Liver (tissue), 9 donors: ENCODE data around the gene SLC36A4. TPM values are rescaled to one million over a fixed set of nuclear protein-coding genes. Genes with fewer than 3 reads are reported as not detected.

Source experiments
- DNase-seq: peaks from one replicate; pipeline ENCODE4 v3.0.0-alpha.2; 2017; ENCODE audit warnings: low spot score
- H3K27ac ChIP-seq, 2 donors: one replicate each; pipeline ENCODE4 v1.7.0; 2013; ENCODE audit warnings: inconsistent platforms in 2 of 2, low read length in 2 of 2, control low read depth in 1 of 2, low read depth in 1 of 2, mild to moderate bottlenecking in 1 of 2
- H3K27me3 ChIP-seq, 4 donors: one replicate each; pipeline versions ENCODE4 v1.6.1 to v1.7.0; 2013; ENCODE audit warnings: low read length in 3 of 4, inconsistent platforms in 1 of 4, mild to moderate bottlenecking in 1 of 4, moderate library complexity in 1 of 4; ENCODE audit not compliant: control insufficient read depth in 4 of 4, insufficient read depth in 4 of 4
- H3K36me3 ChIP-seq, 4 donors: one replicate each; pipeline versions ENCODE4 v1.6.1 to v1.7.0; 2013; ENCODE audit warnings: low read length in 3 of 4, mild to moderate bottlenecking in 3 of 4, low read depth in 1 of 4, moderate library complexity in 1 of 4; ENCODE audit not compliant: control insufficient read depth in 4 of 4, insufficient read depth in 3 of 4
- H3K4me1 ChIP-seq, 4 donors: one replicate each; pipeline versions ENCODE4 v1.6.1 to v1.7.0; 2013; ENCODE audit warnings: low read length in 3 of 4, mild to moderate bottlenecking in 3 of 4, moderate library complexity in 1 of 4; ENCODE audit not compliant: control insufficient read depth in 4 of 4, insufficient read depth in 4 of 4
- H3K4me3 ChIP-seq, 3 donors: one replicate each; pipeline versions ENCODE4 v1.6.1 to v1.7.0; 2013; ENCODE audit warnings: low read length in 3 of 3, control low read depth in 1 of 3, low read depth in 1 of 3, mild to moderate bottlenecking in 1 of 3
- H3K9ac ChIP-seq, 2 donors: one replicate each; pipeline ENCODE4 v1.7.0; 2013; ENCODE audit warnings: low read length in 2 of 2, mild to moderate bottlenecking in 2 of 2, moderate library complexity in 2 of 2, control low read depth in 1 of 2, low read depth in 1 of 2
- H3K9me3 ChIP-seq, 4 donors: one replicate each; pipeline versions ENCODE4 v1.6.1 to v1.7.0; 2013; ENCODE audit warnings: low read length in 3 of 4; ENCODE audit not compliant: control insufficient read depth in 4 of 4
- EGR1 ChIP-seq, 2 donors: IDR thresholded peaks; 2 replicates each; pipeline ENCODE4 v1.6.1; 2016 to 2018; ENCODE audit warnings: antibody characterized with exemption in 2 of 2, low read depth in 2 of 2
- FOXA1 ChIP-seq: IDR thresholded peaks from 2 replicates; pipeline ENCODE4 v1.6.1; 2016; ENCODE audit warnings: antibody characterized with exemption
- FOXA2 ChIP-seq: IDR thresholded peaks from 2 replicates; pipeline ENCODE4 v1.6.1; 2016; ENCODE audit warnings: antibody characterized with exemption
- GABPA ChIP-seq, 2 donors: IDR thresholded peaks in 1 of 2; conservative IDR thresholded peaks in 1 of 2; 2 replicates each; pipeline ENCODE4 v1.6.1; 2016; ENCODE audit warnings: antibody characterized with exemption in 2 of 2, mild to moderate bottlenecking in 1 of 2, moderate library complexity in 1 of 2
- HNF4A ChIP-seq, 2 donors: conservative IDR thresholded peaks; 2 replicates each; pipeline ENCODE4 v1.6.1; 2016; ENCODE audit warnings: antibody characterized with exemption in 2 of 2, mild to moderate bottlenecking in 2 of 2
- HNF4G ChIP-seq: IDR thresholded peaks from 2 replicates; pipeline ENCODE4 v1.6.1; 2016; ENCODE audit warnings: antibody characterized with exemption
- JUND ChIP-seq, 2 donors: IDR thresholded peaks; 2 replicates each; pipeline ENCODE4 v1.6.1; 2016; ENCODE audit warnings: antibody characterized with exemption in 2 of 2
- NR2F2 ChIP-seq: IDR thresholded peaks from 2 replicates; pipeline ENCODE4 v1.6.1; 2016; ENCODE audit warnings: antibody characterized with exemption
- RAD21 ChIP-seq, 2 donors: IDR thresholded peaks; 2 replicates each; pipeline ENCODE4 v1.6.1; 2016; ENCODE audit warnings: antibody characterized with exemption in 2 of 2, mild to moderate bottlenecking in 2 of 2
- SP1 ChIP-seq: IDR thresholded peaks from 2 replicates; pipeline ENCODE4 v1.6.1; 2018; ENCODE audit warnings: antibody characterized with exemption, mild to moderate bottlenecking
- TAF1 ChIP-seq: conservative IDR thresholded peaks from 2 replicates; pipeline ENCODE4 v1.6.1; 2016; ENCODE audit warnings: antibody characterized with exemption, mild to moderate bottlenecking
- YY1 ChIP-seq: IDR thresholded peaks from 2 replicates; pipeline ENCODE4 v1.6.1; 2016; ENCODE audit warnings: antibody characterized with exemption, mild to moderate bottlenecking
- WGBS: extraction: QIAGEN DNeasy Blood & Tissue Kit; methylation state at CpG from one replicate; pipeline ENCODE4 v1.1.7; 2013; 5-methylcytosine and 5-hydroxymethylcytosine counted together
- polyA plus RNA-seq, 2 donors: library from polyadenylated mRNA; stranded (reverse) in 1 of 2; unstranded in 1 of 2; fragments of 200-250 nt in 1 of 2; fragments of >200 nt in 1 of 2; fragmentation: Nextera tagmentation in 1 of 2; extraction: Ambion mirVana in 1 of 2; gene quantifications; one replicate each; pipeline versions ENCODE4 v1.2.1 to v1.2.3, GENCODE V29; 2013 to 2015
- total RNA-seq, 2 donors: library from RNA; depleted of rRNA; stranded (reverse); fragments of >200 nt; gene quantifications; one replicate each; pipeline ENCODE4 v1.2.3, GENCODE V29; 2014
- TF ChIP-seq, protein P1 (sequence below): IDR thresholded peaks from 2 replicates; pipeline ENCODE4 v1.6.1; 2016; ENCODE audit warnings: antibody characterized with exemption
- TF ChIP-seq, protein P2 (sequence below): IDR thresholded peaks from 2 replicates; pipeline ENCODE4 v1.6.1; 2016; ENCODE audit warnings: antibody characterized with exemption, mild to moderate bottlenecking
- TF ChIP-seq, protein P3 (sequence below): IDR thresholded peaks from 2 replicates; pipeline ENCODE4 v1.6.1; 2016; ENCODE audit warnings: antibody characterized with exemption
- TF ChIP-seq, protein P4 (sequence below): fragments of 150-350 bp; IDR thresholded peaks from 2 replicates; pipeline ENCODE4 v1.5.1; 2017; ENCODE audit warnings: improper control_type of control experiment, low read depth, low read length; ENCODE audit not compliant: missing input control
- TF ChIP-seq, protein P5 (sequence below): IDR thresholded peaks from 2 replicates; pipeline ENCODE4 v1.6.1; 2016; ENCODE audit warnings: antibody characterized with exemption
- donor health status: healthy.
- donor health status: healthy.
- donor health status: healthy.
- donor health status: healthy.
- donor health status: healthy.

Gene SLC36A4
- total and polyA plus RNA-seq, 4 donors, result 6.4 to 11.7 (median 7.4) TPM

DNA sequence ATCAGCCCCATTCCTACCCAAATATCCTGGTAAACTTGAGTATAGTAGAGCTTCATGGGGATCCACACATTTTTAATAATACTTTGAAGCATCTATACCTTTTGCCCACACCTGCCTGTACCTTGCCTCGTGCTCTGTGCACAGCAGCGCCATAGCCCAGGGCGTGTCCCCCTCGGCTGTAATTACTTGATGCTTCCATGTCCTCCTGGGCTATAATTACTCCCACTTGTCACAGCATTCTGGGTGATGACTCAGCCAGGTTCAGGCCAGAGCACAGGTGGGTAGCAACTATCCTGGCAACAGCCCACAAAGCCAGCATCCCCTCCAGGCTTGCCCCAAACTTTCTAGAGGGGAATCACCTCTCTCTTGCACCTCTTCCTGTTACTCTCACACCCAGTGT lies 23.7 kb upstream of the SLC36A4 start:
- no peak for DNase-seq
- Histone ChIP-seq H3K36me3 (no peaks in the 10 kb centered on the region), H3K9me3 (no peaks in the 10 kb centered on the region), H3K4me3 (no peak overlapping the region), H3K4me1 (no peaks in the 10 kb centered on the region), H3K27me3 (no peaks in the 10 kb centered on the region), H3K27ac (no peak overlapping the region), H3K9ac (no peak overlapping the region)
- TF ChIP-seq HNF4A (conservative IDR thresholded peaks at IDR 0.05) (no peak), TAF1 (no peak), NR2F2 (no peak), SP1 (no peak), RAD21 (IDR thresholded peaks at IDR 0.05) (no peak), FOXA2 (no peak)
- 78% methylated on average over 4 of the region's 4 CpGs for WGBS

DNA sequence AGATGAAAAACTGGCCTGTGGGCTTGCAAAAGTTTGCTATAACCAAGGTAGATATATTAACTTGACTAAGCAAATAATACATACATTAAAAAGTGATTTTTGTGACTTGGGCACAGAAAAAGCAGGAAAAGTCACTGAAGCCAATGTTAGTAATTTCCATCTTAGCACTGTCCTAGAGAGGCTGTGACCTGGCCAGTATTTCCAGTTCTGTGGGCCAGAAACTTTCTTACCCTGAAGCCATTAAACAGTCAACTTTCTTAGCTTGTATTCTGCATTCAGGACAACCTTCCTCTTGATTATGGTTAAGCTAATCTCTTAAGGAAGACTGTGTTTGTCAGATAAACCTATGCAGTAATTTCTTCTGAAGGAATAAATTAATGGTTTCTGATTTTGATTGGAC lies 22.3 kb upstream of the SLC36A4 start:
- H3K4me1 ChIP-seq, result no peaks in the 10 kb centered on the region
- H3K36me3 ChIP-seq, result no peaks in the 10 kb centered on the region
- H3K9ac ChIP-seq, result no peak overlapping the region
- no peak overlapping the region for H3K4me3 ChIP-seq
- H3K27ac ChIP-seq, result no peak overlapping the region
- DNase-seq, result no peak
- H3K9me3 ChIP-seq, result no peaks in the 10 kb centered on the region
- no peaks in the 10 kb centered on the region for H3K27me3 ChIP-seq
- TF ChIP-seq YY1 (no peak), FOXA2 (no peak), EGR1 (IDR thresholded peaks at IDR 0.05; ENCODE audit: low read depth in 2 of 2) (no peak), HNF4G (no peak), RAD21 (IDR thresholded peaks at IDR 0.05) (no peak), TAF1 (no peak), FOXA1 (no peak), JUND (IDR thresholded peaks at IDR 0.05) (no peak), NR2F2 (no peak), GABPA (IDR thresholded peaks at IDR 0.05 in 1 of 2, conservative IDR thresholded peaks at IDR 0.05 in 1 of 2) (no peak), SP1 (no peak)
- TF ChIP-seq, protein P1, sequence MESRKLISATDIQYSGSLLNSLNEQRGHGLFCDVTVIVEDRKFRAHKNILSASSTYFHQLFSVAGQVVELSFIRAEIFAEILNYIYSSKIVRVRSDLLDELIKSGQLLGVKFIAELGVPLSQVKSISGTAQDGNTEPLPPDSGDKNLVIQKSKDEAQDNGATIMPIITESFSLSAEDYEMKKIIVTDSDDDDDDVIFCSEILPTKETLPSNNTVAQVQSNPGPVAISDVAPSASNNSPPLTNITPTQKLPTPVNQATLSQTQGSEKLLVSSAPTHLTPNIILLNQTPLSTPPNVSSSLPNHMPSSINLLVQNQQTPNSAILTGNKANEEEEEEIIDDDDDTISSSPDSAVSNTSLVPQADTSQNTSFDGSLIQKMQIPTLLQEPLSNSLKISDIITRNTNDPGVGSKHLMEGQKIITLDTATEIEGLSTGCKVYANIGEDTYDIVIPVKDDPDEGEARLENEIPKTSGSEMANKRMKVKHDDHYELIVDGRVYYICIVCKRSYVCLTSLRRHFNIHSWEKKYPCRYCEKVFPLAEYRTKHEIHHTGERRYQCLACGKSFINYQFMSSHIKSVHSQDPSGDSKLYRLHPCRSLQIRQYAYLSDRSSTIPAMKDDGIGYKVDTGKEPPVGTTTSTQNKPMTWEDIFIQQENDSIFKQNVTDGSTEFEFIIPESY, result no peak
- TF ChIP-seq, protein P2, sequence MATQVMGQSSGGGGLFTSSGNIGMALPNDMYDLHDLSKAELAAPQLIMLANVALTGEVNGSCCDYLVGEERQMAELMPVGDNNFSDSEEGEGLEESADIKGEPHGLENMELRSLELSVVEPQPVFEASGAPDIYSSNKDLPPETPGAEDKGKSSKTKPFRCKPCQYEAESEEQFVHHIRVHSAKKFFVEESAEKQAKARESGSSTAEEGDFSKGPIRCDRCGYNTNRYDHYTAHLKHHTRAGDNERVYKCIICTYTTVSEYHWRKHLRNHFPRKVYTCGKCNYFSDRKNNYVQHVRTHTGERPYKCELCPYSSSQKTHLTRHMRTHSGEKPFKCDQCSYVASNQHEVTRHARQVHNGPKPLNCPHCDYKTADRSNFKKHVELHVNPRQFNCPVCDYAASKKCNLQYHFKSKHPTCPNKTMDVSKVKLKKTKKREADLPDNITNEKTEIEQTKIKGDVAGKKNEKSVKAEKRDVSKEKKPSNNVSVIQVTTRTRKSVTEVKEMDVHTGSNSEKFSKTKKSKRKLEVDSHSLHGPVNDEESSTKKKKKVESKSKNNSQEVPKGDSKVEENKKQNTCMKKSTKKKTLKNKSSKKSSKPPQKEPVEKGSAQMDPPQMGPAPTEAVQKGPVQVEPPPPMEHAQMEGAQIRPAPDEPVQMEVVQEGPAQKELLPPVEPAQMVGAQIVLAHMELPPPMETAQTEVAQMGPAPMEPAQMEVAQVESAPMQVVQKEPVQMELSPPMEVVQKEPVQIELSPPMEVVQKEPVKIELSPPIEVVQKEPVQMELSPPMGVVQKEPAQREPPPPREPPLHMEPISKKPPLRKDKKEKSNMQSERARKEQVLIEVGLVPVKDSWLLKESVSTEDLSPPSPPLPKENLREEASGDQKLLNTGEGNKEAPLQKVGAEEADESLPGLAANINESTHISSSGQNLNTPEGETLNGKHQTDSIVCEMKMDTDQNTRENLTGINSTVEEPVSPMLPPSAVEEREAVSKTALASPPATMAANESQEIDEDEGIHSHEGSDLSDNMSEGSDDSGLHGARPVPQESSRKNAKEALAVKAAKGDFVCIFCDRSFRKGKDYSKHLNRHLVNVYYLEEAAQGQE, result no peak
- TF ChIP-seq, protein P3, sequence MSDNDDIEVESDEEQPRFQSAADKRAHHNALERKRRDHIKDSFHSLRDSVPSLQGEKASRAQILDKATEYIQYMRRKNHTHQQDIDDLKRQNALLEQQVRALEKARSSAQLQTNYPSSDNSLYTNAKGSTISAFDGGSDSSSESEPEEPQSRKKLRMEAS, result no peak
- TF ChIP-seq, protein P4, sequence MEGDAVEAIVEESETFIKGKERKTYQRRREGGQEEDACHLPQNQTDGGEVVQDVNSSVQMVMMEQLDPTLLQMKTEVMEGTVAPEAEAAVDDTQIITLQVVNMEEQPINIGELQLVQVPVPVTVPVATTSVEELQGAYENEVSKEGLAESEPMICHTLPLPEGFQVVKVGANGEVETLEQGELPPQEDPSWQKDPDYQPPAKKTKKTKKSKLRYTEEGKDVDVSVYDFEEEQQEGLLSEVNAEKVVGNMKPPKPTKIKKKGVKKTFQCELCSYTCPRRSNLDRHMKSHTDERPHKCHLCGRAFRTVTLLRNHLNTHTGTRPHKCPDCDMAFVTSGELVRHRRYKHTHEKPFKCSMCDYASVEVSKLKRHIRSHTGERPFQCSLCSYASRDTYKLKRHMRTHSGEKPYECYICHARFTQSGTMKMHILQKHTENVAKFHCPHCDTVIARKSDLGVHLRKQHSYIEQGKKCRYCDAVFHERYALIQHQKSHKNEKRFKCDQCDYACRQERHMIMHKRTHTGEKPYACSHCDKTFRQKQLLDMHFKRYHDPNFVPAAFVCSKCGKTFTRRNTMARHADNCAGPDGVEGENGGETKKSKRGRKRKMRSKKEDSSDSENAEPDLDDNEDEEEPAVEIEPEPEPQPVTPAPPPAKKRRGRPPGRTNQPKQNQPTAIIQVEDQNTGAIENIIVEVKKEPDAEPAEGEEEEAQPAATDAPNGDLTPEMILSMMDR, result no peak
- TF ChIP-seq, protein P5, sequence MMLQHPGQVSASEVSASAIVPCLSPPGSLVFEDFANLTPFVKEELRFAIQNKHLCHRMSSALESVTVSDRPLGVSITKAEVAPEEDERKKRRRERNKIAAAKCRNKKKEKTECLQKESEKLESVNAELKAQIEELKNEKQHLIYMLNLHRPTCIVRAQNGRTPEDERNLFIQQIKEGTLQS, result no peak
